HTR-8/SVneo (cell line): Measurements from ENCODE around the gene GAGE2A.
"Not testable (repeated sequence)": the region's sequence is repeated elsewhere in the genome, so short reads cannot be mapped to it uniquely, and the experiment has no call there.

ENCODE experiments used
- DNase-seq: peaks from one replicate; pipeline ENCODE4 v3.0.0; 2011; ENCODE audit warnings: low spot score, mixed read lengths; ENCODE audit not compliant: insufficient read length
- FAIRE-seq: peaks from 2 replicates; lab custom pipeline; 2011; peaks lifted over from hg19 to GRCh38; lab: Jason Lieb, UNC

The GAGE2A gene

GRCh38 chrX:49589196-49589595 lies at the start of gene GAGE2A:
Gene GAGE2A, plus strand, starts transcription at chrX:49589496. Its CDS starts 1,155 bp downstream, at chrX:49590651.
- DNase-seq, FAIRE-seq: not testable (repeated sequence)

GRCh38 chrX:49541433-49541832 lies 47.9 kb upstream of the GAGE2A start, which contains the start of gene GAGE12D:
Gene GAGE12D, plus strand, starts transcription at chrX:49541733. Its CDS starts 1,155 bp downstream, at chrX:49542888.
- not testable (repeated sequence) for FAIRE-seq, DNase-seq

DNA sequence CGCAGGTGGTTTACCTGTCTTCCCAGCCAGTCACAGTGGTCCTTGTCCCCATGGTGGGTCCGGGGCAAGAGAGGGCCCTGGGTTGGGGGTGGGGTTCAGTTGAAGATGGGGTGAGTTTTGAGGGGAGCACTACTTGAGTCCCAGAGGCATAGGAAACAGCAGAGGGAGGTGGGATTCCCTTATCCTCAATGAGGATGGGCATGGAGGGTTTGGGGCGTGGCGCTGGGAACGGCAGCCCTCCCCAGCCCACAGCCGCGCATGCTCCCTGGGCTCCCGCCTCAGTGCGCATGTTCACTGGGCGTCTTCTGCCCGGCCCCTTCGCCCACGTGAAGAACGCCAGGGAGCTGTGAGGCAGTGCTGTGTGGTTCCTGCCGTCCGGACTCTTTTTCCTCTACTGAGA lies 38.3 kb upstream of the GAGE2A start, which contains the start of gene GAGE12E:
GAGE12E (plus strand) TSS at position 301 of the 400 bp plus-strand sequence. CDS start 1,155 bp downstream, outside the sequence.
- FAIRE-seq, DNase-seq: not testable (repeated sequence)

DNA sequence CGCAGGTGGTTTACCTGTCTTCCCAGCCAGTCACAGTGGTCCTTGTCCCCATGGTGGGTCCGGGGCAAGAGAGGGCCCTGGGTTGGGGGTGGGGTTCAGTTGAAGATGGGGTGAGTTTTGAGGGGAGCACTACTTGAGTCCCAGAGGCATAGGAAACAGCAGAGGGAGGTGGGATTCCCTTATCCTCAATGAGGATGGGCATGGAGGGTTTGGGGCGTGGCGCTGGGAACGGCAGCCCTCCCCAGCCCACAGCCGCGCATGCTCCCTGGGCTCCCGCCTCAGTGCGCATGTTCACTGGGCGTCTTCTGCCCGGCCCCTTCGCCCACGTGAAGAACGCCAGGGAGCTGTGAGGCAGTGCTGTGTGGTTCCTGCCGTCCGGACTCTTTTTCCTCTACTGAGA lies 28.8 kb upstream of the GAGE2A start, which contains the start of gene GAGE12F:
GAGE12F (plus strand) TSS at position 301 of the 400 bp plus-strand sequence. CDS start 1,155 bp downstream, outside the sequence.
- not testable (repeated sequence) for DNase-seq, FAIRE-seq

DNA sequence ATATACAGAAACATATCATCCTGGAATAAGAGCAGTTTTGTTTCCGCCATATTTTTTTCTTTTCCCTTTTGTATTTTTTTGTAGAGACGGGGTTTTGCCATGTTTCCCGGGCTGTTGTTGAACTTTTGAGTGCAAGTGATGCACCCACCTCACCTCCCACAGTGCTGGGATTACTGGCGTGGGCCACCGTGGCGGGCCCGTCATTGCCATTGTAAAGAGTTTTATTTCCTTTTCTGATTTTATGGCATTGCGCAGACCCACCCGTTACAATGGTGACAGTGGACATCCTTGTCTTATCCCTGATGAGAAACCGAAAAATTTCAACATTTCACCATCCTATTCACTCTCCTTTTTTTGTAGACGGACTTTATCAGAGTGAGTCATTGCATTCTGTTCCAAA lies 20.6 kb upstream of the GAGE2A start:
- not testable (repeated sequence) for DNase-seq, FAIRE-seq

GRCh38 chrX:49569152-49569551 lies 20.1 kb upstream of the GAGE2A start:
- FAIRE-seq, DNase-seq: not testable (repeated sequence)

DNA sequence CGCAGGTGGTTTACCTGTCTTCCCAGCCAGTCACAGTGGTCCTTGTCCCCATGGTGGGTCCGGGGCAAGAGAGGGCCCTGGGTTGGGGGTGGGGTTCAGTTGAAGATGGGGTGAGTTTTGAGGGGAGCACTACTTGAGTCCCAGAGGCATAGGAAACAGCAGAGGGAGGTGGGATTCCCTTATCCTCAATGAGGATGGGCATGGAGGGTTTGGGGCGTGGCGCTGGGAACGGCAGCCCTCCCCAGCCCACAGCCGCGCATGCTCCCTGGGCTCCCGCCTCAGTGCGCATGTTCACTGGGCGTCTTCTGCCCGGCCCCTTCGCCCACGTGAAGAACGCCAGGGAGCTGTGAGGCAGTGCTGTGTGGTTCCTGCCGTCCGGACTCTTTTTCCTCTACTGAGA lies 19.2 kb upstream of the GAGE2A start, which contains the start of gene GAGE12G:
GAGE12G (plus strand) TSS at position 301 of the 400 bp plus-strand sequence. CDS start 1,155 bp downstream, outside the sequence.
- FAIRE-seq, DNase-seq: not testable (repeated sequence)

DNA sequence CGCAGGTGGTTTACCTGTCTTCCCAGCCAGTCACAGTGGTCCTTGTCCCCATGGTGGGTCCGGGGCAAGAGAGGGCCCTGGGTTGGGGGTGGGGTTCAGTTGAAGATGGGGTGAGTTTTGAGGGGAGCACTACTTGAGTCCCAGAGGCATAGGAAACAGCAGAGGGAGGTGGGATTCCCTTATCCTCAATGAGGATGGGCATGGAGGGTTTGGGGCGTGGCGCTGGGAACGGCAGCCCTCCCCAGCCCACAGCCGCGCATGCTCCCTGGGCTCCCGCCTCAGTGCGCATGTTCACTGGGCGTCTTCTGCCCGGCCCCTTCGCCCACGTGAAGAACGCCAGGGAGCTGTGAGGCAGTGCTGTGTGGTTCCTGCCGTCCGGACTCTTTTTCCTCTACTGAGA lies 9.6 kb upstream of the GAGE2A start, which contains the start of gene GAGE12H:
GAGE12H (plus strand) TSS at position 301 of the 400 bp plus-strand sequence. CDS start 1,155 bp downstream, outside the sequence.
- FAIRE-seq, result not testable (repeated sequence)

GRCh38 chrX:49589769-49590478 lies 628 bp downstream of the GAGE2A start:
- not testable (repeated sequence) for DNase-seq, FAIRE-seq

More for the DNA sequence above, 9.6 kb upstream of the GAGE2A start, which contains the start of gene GAGE12H:
- DNase-seq, result not testable (repeated sequence)

DNA sequence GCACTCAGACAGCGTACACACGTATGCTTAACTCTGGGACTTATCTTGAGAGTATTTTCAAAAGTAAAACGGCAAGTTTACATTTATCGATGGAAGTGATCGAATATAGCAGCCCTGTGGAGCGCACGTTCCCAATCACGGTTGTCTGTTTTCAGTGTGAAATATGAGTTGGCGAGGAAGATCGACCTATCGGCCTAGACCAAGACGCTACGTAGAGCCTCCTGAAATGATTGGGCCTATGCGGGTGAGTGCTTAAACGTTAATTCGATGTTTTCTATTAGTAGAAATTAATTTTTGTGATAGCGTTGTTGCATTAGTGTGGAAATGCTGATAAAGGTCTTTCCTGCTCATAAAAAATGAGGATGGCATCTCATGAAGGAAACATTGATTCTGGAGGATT lies 1.2 kb downstream of the GAGE2A start:
- not testable (repeated sequence) for FAIRE-seq, DNase-seq

GRCh38 chrX:49598720-49599119 lies 9.4 kb downstream of the GAGE2A start, which contains the start of gene GAGE1:
Gene GAGE1, plus strand, starts transcription at chrX:49599020. Its CDS starts 1,155 bp downstream, at chrX:49600175.
- DNase-seq, result not testable (repeated sequence)

DNA sequence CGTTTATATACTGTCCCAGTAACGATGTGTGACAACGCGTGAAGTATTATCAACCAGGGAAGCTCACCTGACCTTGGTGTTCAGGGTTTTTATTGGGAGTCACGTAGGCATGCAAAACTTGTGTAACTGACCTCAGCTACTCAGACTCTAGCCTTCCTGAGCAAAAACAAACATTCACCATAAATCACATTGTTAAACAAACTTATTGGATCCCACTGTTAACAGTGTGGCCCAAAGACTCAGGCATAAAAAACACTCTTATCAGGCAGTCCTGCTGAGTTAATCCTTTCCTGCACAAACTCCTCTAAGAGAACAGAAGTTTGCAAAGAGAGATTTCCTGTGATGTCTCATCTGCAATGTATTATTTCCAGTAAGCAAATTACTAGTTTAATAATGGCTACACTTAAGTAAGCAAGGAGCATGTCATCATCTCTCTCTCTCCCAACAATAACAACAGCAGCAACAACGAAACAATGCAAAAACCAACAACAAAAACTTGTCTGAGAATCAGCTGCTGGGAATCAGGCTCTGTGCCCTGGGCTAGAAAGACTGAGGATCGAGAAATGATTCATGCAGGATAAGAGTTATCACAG lies 21.5 kb downstream of the GAGE2A start:
- FAIRE-seq, result no peak
- no peak for DNase-seq

More at GRCh38 chrX:49598720-49599119, 9.4 kb downstream of the GAGE2A start, which contains the start of gene GAGE1:
- FAIRE-seq, result not testable (repeated sequence)

DNA sequence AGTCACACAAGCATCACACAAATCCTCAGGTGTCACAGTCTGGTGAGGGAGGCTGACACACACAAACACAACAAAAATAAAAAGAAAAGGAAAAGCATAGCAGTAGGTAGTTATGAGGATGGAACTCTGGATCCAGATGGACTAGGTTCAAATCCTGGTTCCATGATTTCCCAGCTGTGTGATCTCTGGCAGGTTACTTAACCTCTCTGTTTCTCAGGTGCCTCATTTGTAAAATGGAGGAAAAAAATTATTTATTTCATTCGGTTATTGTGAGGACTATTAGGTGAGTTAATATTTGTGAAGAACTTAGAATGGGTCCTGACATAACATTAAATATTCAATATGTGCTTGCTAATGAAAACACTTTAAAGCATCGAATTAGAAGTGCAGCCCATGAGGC lies 29.3 kb downstream of the GAGE2A start:
- DNase-seq (no peak), FAIRE-seq (no peak)

DNA sequence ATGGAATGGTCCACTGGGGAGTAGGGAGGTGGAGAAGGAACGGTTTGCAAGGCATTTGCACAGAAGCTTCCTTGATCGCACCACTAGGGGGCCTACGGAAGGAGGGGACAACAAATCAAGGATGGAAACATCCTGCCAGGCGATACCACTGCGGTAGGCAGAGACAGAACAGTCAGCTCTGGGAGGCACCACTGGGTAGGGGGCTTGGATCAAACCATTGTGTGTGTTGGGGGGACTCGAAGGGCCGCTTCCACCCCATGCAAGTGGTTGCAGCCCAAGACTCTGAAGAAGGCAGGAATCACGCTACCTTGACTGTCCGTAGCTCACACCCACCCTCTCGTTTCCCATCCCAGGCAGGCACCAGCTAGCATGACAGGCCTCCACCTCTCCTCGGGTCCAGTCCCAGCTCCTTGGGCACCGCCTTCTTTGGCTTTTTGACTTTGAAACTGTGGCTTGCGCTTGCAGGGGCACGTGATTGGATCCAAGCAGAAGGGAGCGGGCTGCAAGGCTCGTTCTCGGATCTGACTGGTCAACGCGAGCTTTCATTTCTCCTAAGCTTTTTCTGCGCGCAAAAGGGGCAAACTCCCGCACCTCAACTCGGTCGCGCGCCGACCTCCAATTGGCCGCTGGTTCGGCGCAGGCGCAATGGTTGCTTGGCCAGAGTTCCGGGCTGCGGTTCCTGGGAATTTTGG lies 37.9 kb downstream of the GAGE2A start:
- FAIRE-seq (no peak), DNase-seq (no peak)

- no peak for FAIRE-seq
- no peak for DNase-seq
Observed at GRCh38 chrX:49644991-49645637, 55.8 kb downstream of the GAGE2A start.
